Neutrophil (primary cell): ENCODE measurements around the gene RAD51.

ENCODE experiments used
- H3K27ac ChIP-seq: fragments of 200-600 bp; sonication (generic); 2 replicates; pipeline ENCODE4 v1.5.1; 2016; ENCODE audit warnings: mild to moderate bottlenecking, moderate library complexity
- H3K27me3 ChIP-seq: fragments of 200-600 bp; sonication (generic); 2 replicates; pipeline ENCODE4 v1.6.0; 2016; ENCODE audit warnings: mild to moderate bottlenecking
- H3K36me3 ChIP-seq: fragments of 200-600 bp; sonication (generic); 2 replicates; pipeline ENCODE4 v1.5.1; 2017
- H3K4me1 ChIP-seq, 2 experiments: fragments of 200-600 bp in 1 of 2; sonication (generic) in 1 of 2; 1 replicate in 1 of 2; 2 replicates in 1 of 2; pipeline versions ENCODE4 v1.5.1 to v1.6.1; 2013 to 2016; ENCODE audit warnings: low read depth in 1 of 2, low read length in 1 of 2, mild to moderate bottlenecking in 1 of 2, moderate library complexity in 1 of 2; ENCODE audit not compliant: control insufficient read depth in 1 of 2, insufficient read depth in 1 of 2
- H3K4me3 ChIP-seq, 2 experiments: fragments of 200-600 bp in 1 of 2; sonication (generic) in 1 of 2; 1 replicate in 1 of 2; 2 replicates in 1 of 2; pipeline ENCODE4 v1.5.1; 2013 to 2016; ENCODE audit warnings: low read depth in 1 of 2, low read length in 1 of 2, mild to moderate bottlenecking in 1 of 2, moderate library complexity in 1 of 2
- H3K9me3 ChIP-seq: fragments of 200-600 bp; sonication (generic); 2 replicates; pipeline ENCODE4 v1.5.1; 2016
- TF ChIP-seq, protein P1 (sequence below): fragments of 200-600 bp; sonication (generic); IDR thresholded peaks from 2 replicates; pipeline ENCODE4 v1.5.1; 2016; ENCODE audit warnings: antibody characterized with exemption

RAD51 gene

GRCh38 chr15:40723919-40724318, 28.9 kb downstream of the RAD51 start:
- Histone ChIP-seq H3K27ac (no peak overlapping the region), H3K36me3 (peaks cover 25% of the 10 kb centered on the region), H3K27me3 (no peaks in the 10 kb centered on the region), H3K9me3 (no peaks in the 10 kb centered on the region), H3K4me1 (no peaks in the 10 kb centered on the region), H3K4me3 (no peak overlapping the region)
- TF ChIP-seq, protein P1, sequence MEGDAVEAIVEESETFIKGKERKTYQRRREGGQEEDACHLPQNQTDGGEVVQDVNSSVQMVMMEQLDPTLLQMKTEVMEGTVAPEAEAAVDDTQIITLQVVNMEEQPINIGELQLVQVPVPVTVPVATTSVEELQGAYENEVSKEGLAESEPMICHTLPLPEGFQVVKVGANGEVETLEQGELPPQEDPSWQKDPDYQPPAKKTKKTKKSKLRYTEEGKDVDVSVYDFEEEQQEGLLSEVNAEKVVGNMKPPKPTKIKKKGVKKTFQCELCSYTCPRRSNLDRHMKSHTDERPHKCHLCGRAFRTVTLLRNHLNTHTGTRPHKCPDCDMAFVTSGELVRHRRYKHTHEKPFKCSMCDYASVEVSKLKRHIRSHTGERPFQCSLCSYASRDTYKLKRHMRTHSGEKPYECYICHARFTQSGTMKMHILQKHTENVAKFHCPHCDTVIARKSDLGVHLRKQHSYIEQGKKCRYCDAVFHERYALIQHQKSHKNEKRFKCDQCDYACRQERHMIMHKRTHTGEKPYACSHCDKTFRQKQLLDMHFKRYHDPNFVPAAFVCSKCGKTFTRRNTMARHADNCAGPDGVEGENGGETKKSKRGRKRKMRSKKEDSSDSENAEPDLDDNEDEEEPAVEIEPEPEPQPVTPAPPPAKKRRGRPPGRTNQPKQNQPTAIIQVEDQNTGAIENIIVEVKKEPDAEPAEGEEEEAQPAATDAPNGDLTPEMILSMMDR, result no peak

DNA sequence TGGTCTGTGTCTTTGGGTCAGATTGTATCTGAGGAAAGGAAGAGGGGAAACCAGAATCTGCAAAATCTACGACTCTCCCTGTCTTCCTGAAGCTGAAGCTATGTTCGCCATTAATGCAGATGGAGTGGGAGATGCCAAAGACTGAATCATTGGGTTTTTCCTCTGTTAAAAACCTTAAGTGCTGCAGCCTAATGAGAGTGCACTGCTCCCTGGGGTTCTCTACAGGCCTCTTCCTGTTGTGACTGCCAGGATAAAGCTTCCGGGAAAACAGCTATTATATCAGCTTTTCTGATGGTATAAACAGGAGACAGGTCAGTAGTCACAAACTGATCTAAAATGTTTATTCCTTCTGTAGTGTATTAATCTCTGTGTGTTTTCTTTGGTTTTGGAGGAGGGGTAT, 36.1 kb downstream of the RAD51 start:
- H3K27ac ChIP-seq, result no peak overlapping the region
- peaks cover 61% of the 10 kb centered on the region for H3K36me3 ChIP-seq
- no peak overlapping the region for H3K4me3 ChIP-seq
- H3K27me3 ChIP-seq, result no peaks in the 10 kb centered on the region
- no peaks in the 10 kb centered on the region for H3K9me3 ChIP-seq
- TF ChIP-seq, protein P1, result no peak
- no peaks in the 10 kb centered on the region for H3K4me1 ChIP-seq

DNA sequence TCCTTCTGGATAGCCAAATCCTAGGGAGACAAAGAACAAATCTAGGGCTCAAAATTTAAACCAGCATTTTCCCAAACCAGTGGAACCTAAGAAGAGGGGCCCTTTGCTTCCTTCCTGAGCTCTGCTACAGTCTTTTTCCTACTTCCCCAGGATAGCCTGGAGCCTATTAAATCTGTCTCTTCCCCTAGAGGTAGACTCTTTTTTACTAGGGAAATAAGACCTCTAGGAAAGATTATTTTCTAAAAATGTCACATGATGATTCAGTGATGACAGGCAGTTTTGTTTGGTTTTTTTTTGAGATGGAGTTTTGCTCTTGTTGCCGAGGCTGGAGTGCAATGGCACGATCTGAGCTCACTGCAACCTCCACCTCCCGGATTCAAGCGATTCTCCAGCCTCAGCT, 41.6 kb downstream of the RAD51 start:
- Histone ChIP-seq H3K36me3 (peaks cover 89% of the 10 kb centered on the region), H3K4me3 (no peak overlapping the region), H3K9me3 (no peaks in the 10 kb centered on the region), H3K27ac (no peak overlapping the region), H3K27me3 (no peaks in the 10 kb centered on the region), H3K4me1 (no peaks in the 10 kb centered on the region)
- TF ChIP-seq, protein P1, result no peak

GRCh38 chr15:40737048-40737447, 42.1 kb downstream of the RAD51 start:
- H3K4me1 ChIP-seq, result no peaks in the 10 kb centered on the region
- H3K27ac ChIP-seq, result no peak overlapping the region
- no peak overlapping the region for H3K4me3 ChIP-seq
- H3K27me3 ChIP-seq, result no peaks in the 10 kb centered on the region
- no peaks in the 10 kb centered on the region for H3K9me3 ChIP-seq
- H3K36me3 ChIP-seq, result peaks cover 87% of the 10 kb centered on the region
- TF ChIP-seq, protein P1, result no peak

GRCh38 chr15:40739047-40739446, 44.1 kb downstream of the RAD51 start:
- H3K27ac ChIP-seq, result no peak overlapping the region
- no peaks in the 10 kb centered on the region for H3K4me1 ChIP-seq
- H3K27me3 ChIP-seq, result no peaks in the 10 kb centered on the region
- H3K4me3 ChIP-seq, result no peak overlapping the region
- H3K36me3 ChIP-seq, result peaks cover 84% of the 10 kb centered on the region
- H3K9me3 ChIP-seq, result no peaks in the 10 kb centered on the region
- TF ChIP-seq, protein P1, result no peak

GRCh38 chr15:40739854-40740253, 44.9 kb downstream of the RAD51 start:
- TF ChIP-seq, protein P1, result no peak
- no peaks in the 10 kb centered on the region for H3K9me3 ChIP-seq
- no peak overlapping the region for H3K27ac ChIP-seq
- no peaks in the 10 kb centered on the region for H3K4me1 ChIP-seq
- H3K4me3 ChIP-seq, result no peak overlapping the region
- H3K36me3 ChIP-seq, result peaks cover 83% of the 10 kb centered on the region
- H3K27me3 ChIP-seq, result no peaks in the 10 kb centered on the region
